NCI-H460 (cell line): ENCODE data around the gene NRF1. TPM values are rescaled to one million over a fixed set of nuclear protein-coding genes. Genes with fewer than 3 reads are reported as not detected.
"Not testable (repeated sequence)": the region's sequence is repeated elsewhere in the genome, so short reads cannot be mapped to it uniquely, and the experiment has no call there.

Source experiments
- DNase-seq: peaks from one replicate; pipeline ENCODE4 v3.0.0-alpha.2; 2016; ENCODE audit warnings: low read depth; ENCODE audit errors: extremely low read depth
- polyA plus RNA-seq: library from polyadenylated mRNA; depleted of rRNA; stranded (reverse); fragments of >200 nt; gene quantifications from 2 replicates; pipeline ENCODE4 v1.2.3, GENCODE V29; 2014; cell fraction: nucleus; rRNA removed
- total RNA-seq: library from RNA; depleted of rRNA; stranded (reverse); fragments of >200 nt; shearing (Covaris generic); gene quantifications from 2 replicates; pipeline ENCODE4 v1.2.3, GENCODE V29; 2014; rRNA removed

The NRF1 gene
- total RNA-seq, result 14.8 and 14.9 TPM in 2 replicates
- polyA plus RNA-seq, result 10.2 and 27.3 TPM in 2 replicates

DNA sequence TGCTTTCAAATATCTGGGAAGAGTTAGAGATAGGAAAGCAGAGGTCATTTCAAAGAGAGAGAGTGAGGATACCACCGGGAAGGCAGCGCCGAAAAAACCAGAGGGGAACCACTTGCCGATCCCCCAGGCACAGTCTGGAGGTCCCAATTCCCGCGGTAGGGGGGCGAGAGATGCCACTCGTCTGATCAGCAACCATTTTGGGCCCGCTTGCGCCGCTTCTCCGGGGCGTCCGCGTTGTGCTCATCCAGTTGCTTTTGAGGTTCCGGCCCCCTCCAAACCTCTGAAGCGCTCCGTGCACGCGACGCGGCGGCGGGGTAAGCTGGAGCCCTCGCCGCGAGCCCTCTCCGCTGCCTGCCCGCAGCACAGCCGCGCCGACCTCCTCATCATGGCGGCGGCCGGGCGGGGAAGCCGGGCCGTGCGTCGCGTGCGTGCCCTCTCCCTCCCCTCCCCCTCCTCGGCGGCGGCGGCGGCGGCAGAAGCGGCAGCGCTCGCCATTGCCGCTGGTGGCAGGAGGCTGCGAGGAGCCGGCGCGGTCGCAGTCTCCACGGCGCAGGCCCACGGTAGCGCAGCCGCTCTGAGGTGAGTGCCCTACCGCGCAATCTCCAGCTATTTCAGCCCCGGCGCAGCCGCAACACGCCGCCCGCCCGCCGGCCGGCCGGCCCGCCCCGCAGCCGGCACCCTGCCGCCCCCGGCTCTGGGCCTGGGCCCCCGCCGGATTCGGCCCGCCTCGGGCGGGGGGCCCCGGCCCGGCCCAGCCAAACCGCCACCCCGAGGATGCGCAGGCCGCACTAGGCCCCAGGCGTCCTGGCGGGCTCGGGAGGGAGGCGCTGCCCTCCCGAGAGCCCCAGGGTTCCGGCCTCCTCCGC, at the start of gene NRF1:
Gene NRF1, plus strand, starts transcription at position 475 of the 866 bp plus-strand sequence. CDS start 45,632 bp downstream, outside the sequence.
- peak; percentile 87 for DNase-seq

DNA sequence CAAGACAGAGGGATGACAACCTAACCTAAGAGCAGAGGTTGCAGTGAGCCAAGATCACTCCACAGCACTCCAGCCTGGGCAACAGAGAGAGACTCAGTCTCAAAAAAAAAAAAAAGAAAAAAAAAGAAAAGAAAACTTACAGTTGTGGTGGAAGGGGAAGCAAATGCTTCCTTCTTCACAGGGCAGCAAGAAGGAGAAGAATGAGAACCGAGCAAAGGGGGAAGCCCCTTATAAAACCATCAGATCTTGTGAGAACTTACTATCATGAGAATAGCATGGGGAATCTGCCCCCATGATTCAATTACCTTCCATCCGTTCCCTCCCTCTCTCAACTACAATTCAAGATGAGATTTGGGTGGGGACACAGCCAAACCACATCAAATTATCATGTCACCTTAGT, 45.2 kb upstream of the NRF1 start:
- not testable (repeated sequence) for DNase-seq

- no peak for DNase-seq
These were observed 44.1 kb upstream of the NRF1 start for GRCh38 chr7:129567377-129567776.

DNA sequence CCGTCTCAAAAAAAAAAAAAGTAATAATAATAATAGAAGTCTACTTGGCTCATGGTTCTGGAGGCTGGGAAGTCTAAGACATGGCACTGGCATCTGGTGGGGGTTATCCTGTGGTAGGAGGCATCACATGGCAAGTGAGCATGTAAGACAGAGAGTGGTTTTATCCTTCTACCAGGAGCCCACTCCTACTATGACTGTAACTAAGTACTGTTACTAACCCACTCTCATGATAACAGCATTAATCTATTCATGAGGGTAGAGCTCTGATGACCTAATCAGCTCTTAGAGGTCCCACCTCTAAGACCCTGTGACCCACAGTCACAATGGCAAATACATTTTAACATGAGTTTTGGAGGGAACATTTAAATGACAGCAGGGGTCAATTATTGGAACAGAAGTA, 43.3 kb upstream of the NRF1 start:
- no peak for DNase-seq

GRCh38 chr7:129569326-129569725, 42.2 kb upstream of the NRF1 start:
- DNase-seq, result no peak

GRCh38 chr7:129569811-129570215, 41.7 kb upstream of the NRF1 start:
- DNase-seq, result no peak

DNA sequence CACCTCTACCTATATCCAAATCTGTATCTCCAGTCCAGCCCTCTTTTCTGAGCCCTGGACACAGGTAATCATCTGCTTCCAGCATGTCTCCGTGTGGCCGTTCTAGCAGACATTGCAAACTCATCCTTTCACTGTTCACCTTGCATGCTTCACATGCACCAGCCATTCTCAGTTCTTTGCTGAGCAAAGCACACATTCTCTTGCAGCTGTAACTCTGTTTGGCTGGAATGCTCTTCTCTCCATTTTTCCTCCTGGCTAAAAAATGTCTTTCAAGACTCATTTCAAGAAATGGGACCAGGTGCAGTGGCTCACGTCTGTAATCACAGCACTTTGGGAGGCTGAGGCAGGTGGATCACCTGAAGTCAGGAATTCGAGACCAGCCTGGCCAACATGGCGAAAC, 40.3 kb upstream of the NRF1 start:
- no peak for DNase-seq

- DNase-seq, result no peak
These were observed 39.3 kb upstream of the NRF1 start for GRCh38 chr7:129572205-129572604.

GRCh38 chr7:129574487-129574886, 37.0 kb upstream of the NRF1 start:
- DNase-seq, result no peak

DNA sequence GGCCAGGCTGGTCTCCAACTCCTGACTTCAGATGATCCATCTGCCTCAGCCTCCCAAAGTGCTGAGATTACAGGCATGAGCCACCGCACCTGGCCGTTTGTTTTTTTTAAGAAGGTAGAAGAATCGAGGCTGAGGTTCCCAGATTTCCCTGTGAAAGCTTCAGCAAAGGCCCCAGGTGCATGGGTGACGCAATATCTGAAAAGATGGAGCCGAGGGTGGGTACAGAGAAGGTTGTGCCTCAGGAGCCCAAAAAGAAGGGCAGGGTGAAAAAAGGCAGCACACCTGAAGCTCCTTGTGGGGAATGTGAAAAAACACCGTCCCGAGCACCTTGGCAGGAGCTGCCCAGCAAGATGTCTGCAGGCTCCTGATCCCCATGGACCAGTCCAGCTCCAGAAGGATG, 35.8 kb upstream of the NRF1 start:
- no peak for DNase-seq

DNA sequence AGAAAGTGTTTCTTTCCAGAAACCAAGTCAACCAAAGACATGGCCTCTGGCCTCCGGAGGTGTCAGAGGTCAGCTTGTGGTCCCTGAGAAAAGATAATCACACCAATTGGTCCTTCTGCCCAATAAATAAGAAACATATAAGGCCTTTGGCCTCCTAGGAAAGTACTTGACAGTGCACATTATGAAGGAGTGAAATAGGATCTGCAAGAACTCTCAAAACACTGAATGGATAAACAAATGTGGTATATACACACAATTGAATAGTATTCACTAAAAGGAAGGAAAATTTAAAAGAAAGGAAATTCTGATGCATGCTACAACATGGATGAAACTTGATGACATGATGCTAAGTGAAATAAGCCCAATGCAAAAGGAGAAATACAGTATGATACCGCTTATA, 35.4 kb upstream of the NRF1 start:
- no peak for DNase-seq

GRCh38 chr7:129578829-129579228, 32.7 kb upstream of the NRF1 start:
- DNase-seq, result no peak

GRCh38 chr7:129586179-129586578, 25.3 kb upstream of the NRF1 start:
- not testable (repeated sequence) for DNase-seq

- DNase-seq, result no peak
These were observed 23.3 kb upstream of the NRF1 start for GRCh38 chr7:129588268-129588667.

- DNase-seq, result no peak
These were observed 19.7 kb upstream of the NRF1 start for GRCh38 chr7:129591868-129592267.

GRCh38 chr7:129596386-129596785, 15.1 kb upstream of the NRF1 start:
- DNase-seq, result not testable (repeated sequence)

DNA sequence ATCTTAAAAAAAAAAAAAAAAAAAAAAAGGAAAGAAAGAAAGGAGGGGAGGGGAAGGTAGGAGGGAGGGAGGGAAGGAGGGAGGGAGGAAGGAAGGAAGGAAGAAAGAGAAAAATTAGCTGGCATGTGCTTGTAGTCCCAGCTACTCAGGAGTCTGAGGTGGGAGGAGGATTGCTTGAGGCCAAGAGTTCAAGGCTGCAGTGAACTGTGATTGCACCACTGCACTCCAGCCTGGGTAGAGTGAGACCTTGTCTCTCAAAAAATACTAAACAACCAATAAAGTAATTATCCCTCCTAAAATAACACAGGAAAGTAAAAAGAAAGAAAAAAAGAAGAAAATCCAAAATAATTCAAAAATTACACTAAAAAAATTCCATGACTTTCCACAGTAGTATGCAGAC, 13.8 kb upstream of the NRF1 start:
- DNase-seq, result no peak

GRCh38 chr7:129599174-129599573, 12.3 kb upstream of the NRF1 start:
- DNase-seq, result no peak

DNA sequence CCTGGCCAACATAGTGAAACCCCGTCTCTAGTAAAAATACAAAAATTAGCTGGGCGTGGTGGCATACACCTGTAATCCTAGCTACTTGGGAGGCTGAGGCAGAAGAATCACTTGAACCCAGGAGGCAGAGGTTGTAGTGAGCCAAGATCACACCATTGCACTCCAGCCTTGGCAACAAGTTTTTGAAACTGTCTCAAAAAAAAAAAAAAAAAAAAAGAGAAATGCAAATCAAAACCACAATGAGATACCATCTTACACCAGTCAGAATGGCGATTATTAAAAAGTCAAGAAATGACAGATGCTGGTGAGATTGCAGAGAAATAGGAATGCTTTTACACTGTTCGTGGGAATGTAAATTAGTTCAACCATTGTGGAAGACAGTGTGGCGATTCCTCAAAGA, 7.9 kb upstream of the NRF1 start:
- DNase-seq, result not testable (repeated sequence)

DNA sequence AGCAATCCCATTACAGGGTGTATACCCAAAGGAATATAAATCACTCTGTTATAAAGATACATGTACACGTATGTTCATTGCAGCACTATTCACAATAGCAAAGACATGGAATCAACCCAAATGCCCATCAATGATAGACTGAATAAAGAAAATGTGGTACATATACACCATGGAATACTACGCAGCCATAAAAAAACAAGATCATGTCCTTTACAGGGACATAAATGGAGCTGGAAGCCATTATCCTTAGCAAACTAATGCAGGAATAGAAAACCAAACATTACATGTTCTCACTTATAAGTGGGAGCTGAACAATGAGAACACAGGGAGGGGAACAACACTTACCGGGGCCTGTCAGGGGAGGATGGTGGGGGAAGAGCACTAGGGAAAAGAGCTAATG, 7.5 kb upstream of the NRF1 start:
- not testable (repeated sequence) for DNase-seq

- DNase-seq, result no peak
These were observed 6.6 kb upstream of the NRF1 start for GRCh38 chr7:129604713-129605437.
